B cell (primary cell): Measurements from ENCODE around the gene CNGB1.

Experiments
- EZH2 ChIP-seq: IDR thresholded peaks from 2 replicates; pipeline ENCODE4 v1.6.1; 2012; ENCODE audit warnings: borderline replicate concordance, low read depth, mild to moderate bottlenecking, moderate library complexity, low read length; ENCODE audit not compliant: insufficient read depth, poor library complexity, severe bottlenecking
- TF ChIP-seq, protein P1 (sequence below): fragments of 200-600 bp; IDR thresholded peaks from one replicate; pipeline ENCODE4 v1.8.0; 2022; ENCODE audit warnings: antibody characterized with exemption, mild to moderate bottlenecking

GRCh38 chr16:57996406-57997175, 25.7 kb upstream of the CNGB1 start:
- TF ChIP-seq, protein P1, sequence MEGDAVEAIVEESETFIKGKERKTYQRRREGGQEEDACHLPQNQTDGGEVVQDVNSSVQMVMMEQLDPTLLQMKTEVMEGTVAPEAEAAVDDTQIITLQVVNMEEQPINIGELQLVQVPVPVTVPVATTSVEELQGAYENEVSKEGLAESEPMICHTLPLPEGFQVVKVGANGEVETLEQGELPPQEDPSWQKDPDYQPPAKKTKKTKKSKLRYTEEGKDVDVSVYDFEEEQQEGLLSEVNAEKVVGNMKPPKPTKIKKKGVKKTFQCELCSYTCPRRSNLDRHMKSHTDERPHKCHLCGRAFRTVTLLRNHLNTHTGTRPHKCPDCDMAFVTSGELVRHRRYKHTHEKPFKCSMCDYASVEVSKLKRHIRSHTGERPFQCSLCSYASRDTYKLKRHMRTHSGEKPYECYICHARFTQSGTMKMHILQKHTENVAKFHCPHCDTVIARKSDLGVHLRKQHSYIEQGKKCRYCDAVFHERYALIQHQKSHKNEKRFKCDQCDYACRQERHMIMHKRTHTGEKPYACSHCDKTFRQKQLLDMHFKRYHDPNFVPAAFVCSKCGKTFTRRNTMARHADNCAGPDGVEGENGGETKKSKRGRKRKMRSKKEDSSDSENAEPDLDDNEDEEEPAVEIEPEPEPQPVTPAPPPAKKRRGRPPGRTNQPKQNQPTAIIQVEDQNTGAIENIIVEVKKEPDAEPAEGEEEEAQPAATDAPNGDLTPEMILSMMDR: no peak
- TF ChIP-seq EZH2: no peak
